ENCODE data around the gene CAMKK1. TPM values are rescaled to one million over a fixed set of nuclear protein-coding genes. Genes with fewer than 3 reads are reported as not detected.
"Not testable (repeated sequence)": the region's sequence is repeated elsewhere in the genome, so short reads cannot be mapped to it uniquely, and the experiment has no call there.

Gene CAMKK1
- total RNA-seq, 1 experiment from 2014 or later, result 6.2 TPM

DNA sequence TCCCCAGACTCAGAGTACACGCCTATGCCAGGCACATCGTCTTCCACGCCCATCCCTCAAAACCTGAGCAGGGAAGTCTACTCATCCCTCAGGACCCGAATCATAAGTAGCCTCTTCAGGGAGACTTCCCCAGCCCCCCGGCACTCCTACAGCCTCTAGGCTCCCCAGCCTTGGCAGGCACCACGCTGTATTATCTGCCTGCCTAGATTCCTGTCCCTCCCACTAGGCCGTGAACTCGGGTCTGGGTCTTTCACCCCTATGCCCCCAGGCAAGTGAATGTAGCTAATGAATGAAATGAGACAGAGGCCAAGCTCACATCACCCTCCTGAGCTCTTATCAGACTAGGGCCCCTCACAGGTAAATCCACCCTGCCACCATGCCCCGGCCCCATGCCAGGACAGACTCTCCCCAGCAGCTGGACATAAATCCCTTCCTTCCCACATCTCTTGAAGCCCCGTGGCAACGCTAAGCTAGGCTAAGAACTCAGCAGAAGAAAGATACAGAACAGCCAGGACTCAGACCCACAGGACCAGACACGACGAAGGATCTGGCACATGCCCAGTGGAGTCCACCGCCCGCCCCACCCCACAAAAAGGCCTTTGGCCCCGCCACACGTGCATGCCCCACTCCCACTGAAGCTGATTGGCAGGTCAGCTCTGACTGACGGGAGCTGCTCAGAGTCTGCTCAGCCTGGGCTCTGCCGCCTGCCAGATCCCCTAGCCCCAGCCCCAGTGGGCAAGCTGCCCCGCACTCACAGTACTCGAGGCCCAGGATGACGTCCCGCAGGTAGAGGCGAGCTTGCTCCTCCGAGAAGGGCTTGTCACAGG, 13.0 kb downstream of the CAMKK1 start:
- no peak for DNase-seq (ENCODE audit: low spot score)

DNA sequence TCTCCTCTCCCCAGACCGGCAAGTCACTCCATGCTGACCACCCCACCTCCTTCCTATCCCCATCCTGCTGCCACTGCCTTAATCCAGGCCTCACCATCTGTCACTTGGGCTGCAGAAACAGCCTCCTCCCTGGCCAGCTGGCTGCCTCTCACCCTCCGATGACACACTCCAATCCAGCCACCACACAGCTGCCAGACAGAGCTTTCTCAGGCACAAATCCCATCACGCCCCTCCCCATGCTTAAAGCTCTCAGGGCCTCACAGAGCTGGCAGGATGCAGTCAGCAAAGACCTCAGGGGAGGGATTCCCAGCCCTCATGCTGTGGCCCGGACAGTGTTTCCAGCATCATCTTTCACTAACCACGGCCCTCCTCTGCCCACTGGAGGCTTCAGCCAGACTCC, 13.7 kb downstream of the CAMKK1 start:
- DNase-seq (ENCODE audit: low spot score), result no peak

DNA sequence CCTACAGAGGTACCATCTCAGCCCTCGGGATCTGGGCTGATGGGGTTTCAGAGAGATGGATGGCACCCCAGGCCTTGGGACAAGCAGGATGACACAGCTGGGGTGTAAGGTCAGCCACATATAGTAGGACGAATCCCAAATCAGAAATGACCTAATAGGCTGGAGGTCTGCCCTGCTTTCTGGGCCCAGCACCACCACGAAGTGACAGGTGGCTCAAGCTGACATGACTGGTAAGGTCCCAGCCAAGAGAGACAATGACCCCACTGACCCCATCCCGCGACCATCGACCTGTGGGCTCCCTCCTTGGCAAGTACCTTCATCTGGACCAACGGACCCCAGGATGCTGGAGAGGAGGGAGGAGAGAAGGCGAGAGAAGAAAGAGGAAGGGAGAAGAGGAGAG, 15.6 kb downstream of the CAMKK1 start:
- no peak for DNase-seq (ENCODE audit: low spot score)

DNA sequence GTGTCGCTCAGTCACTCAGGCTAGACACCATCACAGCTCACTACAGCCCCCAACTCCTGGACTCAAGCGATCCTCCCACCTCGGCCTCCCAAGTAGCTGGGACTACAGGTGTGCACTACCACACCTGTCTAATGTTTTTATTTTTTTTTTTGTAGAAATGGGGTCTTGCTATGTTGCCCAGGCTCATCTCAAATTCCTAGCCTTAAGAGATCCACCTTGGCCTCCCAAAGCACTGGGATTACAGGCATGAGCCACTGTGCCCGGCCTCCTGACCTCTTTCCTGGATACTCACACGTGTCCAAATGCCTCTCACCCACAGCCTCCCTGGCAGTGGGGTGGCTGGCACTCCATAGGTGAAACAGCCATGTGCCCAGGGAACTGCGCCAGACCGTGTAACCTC, 17.5 kb downstream of the CAMKK1 start:
- no peak for DNase-seq (ENCODE audit: low spot score)

DNA sequence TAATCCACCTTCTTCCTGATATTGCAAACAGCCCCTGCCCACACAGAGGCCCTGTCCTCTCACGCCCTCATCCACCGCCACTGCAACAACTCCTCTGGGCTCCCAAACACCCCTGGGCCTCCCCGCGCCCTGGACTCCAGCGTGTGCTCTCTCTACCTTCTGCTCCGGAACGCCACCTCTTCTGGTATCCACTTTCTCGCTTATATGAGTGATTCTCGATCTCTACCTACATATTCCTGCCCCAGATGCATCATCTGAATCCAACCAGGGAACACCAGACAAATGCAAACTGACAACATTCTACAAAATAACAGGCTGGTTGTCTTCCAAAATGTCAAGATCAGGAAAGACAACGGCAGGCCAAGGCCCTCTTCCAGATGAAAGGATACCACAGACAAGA, 19.0 kb downstream of the CAMKK1 start:
- DNase-seq (ENCODE audit: low spot score), result no peak

DNA sequence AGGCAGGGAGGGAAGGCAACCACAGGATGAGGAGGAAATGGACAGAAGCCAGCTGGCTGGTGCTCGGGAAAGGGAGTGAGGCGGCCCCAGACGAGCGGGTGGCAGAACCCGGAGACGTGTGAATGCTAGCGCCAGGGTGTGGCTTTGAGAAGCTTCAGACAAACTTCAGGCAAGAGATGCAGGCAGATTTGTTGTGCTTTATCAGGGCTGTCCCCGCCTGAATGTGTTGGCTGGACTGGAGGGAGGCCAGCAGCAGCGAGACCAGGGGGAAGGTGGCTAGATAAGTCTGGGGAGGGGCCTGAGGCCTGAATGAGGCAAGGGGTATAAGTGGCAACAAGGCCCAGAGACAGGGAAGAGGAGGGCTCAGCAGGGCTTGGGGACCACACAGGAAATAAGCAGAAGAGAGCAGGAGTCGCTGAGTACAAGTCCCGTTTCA, 22.0 kb downstream of the CAMKK1 start:
- DNase-seq (ENCODE audit: low spot score), result no peak

DNA sequence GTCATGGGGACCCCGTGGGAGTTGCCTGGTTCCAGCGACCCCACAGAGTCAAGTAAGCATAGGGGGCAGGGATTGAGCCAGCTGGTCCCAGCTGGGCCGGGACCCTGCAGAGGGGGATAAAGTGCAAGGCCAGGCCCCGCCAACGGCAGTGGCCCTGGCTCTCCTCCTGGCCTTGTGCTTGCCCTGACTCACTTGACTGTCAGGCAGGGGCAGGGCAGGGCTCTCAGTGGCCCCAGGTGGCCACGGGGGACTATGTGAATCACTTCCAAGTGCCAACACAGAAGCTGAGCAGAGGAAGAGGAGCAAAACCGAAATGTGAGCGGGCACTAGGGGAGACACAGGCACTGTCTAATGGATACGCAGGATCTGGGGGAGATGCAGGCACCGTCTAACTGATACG, 25.2 kb downstream of the CAMKK1 start:
- DNase-seq (ENCODE audit: low spot score), result no peak

DNA sequence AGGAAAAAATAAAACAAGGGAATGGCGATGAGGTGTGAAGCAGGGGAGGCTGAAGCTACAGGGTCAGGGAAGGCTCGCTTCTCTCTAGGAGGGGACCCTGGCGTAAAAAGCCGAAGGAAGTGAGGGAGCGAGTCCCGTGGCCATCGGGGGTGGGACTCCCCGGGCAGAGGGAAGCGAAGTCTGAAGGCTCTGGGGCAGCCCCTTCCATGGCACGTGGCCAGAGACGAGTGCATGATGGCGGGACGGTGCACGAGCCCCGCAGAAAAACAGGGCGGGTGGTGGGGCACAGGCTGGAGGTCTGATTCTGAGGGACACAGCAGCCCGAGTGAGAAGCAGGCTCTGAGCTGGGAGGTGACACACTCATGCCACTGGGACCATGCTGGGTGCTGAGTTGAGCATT, 25.7 kb downstream of the CAMKK1 start:
- DNase-seq (ENCODE audit: low spot score), result no peak

DNA sequence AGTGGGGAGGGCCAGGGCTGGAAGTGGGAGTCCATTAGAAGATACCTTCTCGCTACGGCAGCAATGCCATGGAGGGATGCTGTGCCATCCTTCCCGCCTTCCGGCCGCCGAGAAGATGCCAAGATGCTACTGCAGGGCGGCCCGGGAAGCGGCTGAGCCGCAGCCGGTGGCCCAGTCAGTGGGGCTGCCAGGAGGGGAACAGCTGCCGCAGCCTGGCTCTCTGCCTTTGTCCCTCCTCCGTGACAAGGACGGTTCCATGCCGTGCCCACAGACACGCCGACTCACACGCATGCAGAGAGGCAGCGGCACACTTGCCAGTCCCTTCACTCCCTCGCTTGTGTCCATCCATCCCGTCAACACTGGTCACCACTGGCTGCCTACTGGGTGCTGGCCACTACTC, 26.6 kb downstream of the CAMKK1 start:
- no peak for DNase-seq (ENCODE audit: low spot score)

DNA sequence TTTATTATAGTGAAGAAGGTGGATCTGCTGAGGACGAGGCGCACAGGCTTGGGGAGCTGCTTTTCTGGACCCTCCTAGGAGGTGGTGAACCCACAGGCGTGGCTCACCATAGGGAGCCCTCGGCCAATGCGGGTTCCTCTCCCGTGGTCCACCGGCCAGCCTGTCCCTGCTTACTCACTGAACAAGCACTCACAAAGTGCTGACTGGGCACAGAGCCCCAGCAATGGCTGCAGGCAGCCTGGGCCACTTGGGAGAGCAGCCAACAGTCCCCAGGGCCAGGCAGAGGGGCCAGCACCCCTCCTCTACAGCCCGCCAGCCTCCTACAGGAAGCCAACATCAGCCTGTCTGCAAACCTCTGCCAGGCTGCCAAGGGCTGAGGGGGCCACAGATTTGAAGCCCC, 27.7 kb downstream of the CAMKK1 start:
- DNase-seq (ENCODE audit: low spot score), result no peak

DNA sequence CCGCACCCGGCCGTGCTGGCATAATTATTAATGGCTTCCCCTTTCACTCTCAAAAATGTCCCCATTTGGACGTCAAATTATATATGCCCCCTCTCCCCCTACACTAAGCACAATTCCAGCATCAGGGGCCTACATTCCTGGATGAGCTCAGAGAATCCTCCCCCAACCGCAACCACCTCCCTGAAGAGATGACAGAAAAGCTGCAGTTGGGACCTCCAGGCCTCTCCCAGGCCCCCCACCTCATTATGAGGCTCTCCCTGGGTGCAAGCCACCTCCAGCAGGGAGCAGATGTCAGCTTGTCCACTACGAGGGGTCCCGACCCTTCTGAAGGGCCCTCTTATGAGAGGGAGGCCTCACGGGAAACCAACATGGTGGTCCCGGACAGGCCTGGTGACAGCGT, 28.3 kb downstream of the CAMKK1 start:
- DNase-seq (ENCODE audit: low spot score), result no peak

DNA sequence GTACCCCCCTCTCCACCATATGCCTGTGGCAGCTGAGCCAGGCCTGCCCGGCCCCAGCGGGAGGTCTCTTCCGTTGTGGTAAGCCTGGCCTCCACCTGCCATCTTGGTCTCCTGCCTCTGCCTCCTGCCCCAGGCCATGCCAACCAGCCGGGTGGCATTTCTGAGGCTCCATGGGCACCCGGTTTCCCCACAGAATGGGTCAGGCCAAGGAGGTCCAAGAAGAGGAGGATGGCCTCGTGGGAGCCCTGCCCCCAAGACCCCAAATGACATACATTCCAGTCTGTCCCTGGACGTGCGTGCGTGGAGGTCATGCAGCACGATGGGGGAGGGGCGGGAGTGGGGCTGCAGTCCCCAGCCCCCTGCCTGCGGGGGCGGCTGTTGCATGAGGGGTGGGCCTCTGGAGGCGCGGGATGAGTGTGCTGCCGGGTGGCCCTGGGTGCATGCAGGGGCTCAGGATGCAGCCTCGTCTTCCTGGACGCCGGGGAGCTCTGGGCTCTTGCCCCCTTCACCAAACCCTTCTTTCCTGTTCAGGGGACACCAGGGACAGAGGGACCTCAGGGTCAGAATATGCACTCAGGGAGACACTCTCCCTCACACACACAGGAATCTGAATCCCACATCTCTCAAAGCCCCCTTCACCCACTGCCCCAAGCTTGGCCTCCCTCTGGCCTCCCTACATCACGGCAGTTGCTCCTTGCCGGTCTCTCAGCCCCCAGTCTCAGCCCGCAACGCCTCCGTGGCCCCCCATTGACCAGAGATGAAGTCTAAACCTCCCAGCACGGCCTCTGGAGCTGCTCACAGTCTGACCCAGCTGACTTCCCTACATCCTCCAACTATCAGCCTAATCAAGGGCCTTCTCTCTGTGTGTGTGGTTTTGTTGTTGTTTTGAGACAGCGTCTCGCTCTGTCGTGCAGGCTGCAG, 30.8 kb downstream of the CAMKK1 start:
- no peak for DNase-seq (ENCODE audit: low spot score)

DNA sequence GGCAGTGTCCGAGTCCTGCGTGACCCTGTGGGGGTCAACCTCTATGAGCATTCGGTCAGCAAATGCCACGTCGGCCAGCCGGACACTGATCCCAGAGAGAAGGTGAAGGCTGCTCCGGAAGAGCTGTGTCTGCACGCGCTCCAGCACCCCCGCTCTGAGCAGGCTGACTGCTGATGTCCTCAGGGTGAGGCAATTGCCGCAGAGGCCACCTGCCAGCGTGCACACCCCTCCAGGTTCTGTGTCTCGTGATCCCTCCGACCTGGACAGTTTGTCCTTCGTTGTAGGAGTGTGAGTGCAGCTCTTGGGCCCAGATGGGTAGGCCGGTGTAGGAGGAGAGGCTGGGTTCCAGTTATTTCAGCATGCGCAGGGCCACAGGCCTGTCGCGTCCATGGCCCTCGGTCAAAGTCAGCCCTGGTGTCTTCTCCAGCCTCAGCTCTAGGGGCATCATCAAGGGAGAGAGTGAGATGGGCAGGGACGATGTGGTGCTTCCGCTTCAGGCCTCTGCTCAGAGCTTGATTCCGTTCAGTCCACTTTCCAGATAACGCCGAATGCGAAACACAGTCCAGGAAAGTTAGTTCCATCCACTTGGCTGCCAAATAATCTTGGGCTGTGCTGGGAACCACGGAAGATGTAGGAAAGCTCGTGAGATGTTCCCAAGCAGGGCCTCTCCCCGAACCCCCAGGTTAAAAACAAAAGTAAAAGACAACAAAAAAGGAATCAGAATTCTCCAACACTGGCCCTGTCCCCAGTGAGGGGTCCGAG, 31.7 kb downstream of the CAMKK1 start:
- DNase-seq (ENCODE audit: low spot score), result no peak

DNA sequence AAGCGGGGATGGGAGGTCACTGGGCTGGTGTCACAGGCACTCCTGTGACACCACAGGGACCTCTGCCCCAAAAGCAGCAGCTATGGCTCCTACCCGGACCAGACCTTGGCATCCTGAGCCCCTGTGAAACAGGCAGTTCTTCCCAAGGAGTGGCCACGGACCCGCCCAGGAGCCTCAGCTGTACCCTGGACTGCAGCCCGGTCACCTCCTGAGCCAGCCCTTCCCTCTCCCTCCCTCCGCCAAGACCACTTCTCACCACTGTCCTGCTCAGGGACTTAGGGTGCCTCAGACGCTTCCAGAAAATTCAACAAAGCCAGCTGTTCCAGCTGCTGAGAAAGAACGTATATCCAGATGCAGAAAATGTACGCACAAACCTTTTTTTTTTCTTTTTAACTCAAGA, 32.9 kb downstream of the CAMKK1 start:
- no peak for DNase-seq (ENCODE audit: low spot score)

DNA sequence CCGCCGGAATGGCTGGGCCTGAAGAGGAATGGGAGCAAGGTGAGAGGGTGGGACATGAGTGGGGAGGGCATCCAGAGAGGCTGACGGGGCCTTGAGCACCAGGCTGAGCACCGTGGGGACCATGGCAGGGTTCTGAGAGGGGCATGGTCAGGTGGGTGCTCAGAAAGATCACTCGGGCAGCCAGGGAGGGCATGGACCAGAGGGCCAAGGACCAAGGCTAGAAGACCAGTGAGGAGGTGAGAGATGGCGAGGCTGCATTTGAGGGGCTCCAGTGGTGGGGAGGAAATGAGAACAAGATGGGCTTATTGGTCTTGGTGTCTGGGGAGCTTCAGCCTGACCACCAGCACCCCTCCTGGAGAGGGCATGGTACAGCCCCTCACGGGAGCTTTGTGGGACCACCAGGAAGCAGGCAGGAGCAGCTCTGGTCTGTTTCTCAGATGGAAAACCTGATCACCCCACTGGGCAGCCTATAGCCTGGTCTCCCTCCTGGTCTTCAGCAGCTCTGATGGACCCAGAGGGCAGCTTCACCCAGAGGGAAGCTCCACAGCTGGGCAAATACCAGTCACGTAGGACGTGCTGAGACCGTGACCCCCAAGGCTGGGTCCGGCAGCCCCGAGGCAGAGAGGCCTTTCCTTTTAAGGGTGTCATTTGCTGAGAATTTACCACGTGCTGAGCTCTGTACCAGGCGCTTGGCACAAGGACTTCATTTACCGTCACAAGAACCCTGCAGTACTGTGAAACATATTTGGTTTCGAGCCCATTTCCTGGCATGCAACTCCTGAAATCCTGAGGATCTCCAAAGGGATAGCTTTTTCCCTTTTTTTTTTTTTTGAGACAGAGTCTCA, 35.4 kb downstream of the CAMKK1 start:
- DNase-seq (ENCODE audit: low spot score), result no peak

DNA sequence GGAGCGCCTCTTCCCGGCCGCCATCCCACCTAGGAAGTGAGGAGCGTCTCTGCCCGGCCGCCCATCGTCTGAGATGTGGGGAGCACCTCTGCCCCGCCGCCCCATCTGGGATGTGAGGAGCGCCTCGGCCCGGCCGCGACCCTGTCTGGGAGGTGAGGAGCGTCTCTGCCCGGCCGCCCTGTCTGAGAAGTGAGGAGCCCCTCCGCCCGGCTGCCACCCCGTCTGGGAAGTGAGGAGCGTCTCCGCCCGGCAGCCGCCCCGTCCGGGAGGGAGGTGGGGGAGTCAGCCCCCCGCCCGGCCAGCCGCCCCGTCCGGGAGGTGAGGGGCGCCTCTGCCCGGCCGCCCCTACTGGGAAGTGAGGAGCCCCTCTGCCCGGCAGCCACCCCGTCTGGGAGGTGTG, 38.6 kb downstream of the CAMKK1 start:
- DNase-seq (ENCODE audit: low spot score), result not testable (repeated sequence)

DNA sequence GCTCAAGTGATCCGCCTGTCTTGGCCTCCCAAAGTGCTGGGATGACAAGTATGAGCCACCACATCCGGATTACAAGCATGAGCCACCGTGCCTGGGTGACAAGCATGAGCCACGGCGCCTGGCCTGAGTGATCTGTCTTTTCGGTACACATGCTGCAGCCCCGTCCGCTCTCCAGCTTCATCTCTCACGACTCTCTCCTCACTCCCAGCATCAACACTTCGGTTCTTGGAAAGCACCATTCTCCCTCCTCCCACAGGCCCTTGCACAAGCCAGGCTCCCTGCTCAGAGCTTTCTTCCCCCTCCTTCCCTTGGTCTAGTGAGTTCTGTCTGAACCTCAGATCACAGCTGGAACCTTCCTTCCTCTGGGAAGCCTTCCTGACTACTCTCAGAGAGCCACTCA, 40.3 kb downstream of the CAMKK1 start:
- no peak for DNase-seq (ENCODE audit: low spot score)

DNA sequence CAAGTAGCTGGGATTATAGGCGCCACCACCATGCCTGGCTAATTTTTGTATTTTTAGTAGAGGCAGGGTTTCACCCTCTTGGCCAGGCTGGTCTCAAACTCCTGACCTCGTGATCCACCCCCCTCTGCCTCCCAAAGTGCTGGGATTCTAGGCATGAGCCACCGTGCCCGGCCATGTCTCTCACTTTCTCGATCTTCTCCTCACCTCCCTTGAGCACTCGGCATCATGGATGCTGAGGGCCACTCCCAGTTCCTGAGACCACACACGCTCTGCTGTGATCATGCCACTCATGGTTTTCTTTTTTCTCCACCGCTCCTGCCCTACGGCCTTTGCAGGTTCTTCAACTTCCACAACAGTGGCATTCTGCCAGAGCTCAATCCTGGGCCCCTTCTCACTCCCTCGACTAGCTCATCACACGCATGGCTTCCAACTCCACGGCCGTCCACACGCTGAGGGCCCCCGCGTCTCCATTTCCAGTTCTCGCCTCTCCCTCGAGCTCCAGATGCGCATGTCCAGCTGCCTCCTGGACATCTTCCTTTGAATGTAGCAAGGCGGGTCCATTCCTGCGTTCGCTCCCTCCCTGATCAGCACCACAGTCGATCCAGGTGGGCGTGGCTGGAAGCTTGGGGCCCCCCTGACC, 41.3 kb downstream of the CAMKK1 start:
- no peak for DNase-seq (ENCODE audit: low spot score)

DNA sequence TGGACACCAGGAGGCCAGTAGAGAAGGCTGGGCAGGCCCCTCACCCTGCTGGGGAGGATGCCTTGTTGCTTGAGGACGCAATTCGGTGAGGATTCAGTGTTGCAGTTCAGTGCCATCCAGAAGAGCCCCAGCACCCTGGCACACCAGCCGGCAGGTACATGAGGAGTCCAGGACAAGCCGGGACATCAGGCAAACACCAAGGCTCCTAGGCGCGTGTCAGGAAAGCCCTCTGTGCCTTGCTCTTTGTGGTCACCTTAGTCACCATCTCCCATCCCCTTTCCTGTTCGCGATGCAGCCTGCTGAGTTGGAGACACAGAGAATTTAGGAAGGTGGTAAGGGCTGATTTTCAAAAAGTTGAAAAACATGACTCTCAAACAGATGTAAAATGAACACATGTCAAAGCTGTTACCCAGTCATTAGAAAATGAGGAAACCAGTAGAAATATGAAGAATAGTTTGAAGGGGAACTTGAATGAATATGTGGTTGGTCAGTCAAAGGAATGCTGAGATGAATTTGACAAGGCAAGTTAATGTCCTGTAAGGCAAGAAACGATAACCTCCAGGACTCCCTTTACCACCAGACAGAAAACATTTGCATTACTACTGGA, 44.5 kb downstream of the CAMKK1 start:
- DNase-seq (ENCODE audit: low spot score), result no peak

DNA sequence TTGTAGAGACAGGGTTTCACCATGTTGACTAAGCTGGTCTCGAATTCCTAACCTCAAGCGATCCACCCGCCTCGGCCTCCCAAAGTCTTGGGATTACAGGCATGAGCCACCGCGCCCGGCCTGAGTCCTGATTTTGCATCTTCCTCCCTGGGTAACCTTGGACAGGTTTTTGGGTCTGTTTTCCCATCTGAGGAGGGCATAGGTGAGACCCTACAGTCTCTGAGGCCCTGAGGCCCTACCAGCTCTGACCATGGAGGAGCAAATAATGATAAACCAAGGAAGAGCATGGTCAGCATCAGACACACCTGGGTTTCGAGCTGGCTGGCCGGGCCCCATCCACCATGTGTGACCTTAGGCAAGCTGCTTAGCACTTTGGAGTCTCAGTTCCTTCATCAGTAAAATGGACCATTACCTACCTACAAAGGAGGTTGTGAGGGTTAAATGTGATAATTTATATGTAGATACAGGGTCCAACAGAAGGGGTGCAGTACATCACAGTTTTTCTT, 45.6 kb downstream of the CAMKK1 start:
- DNase-seq (ENCODE audit: low spot score), result no peak

Data from HT-29 (cell line).